ENCODE data around the gene CALB2. TPM values are rescaled to one million over a fixed set of nuclear protein-coding genes. Genes with fewer than 3 reads are reported as not detected.

Gene CALB2
- total RNA-seq, 1 experiment from 2014 or later: 55.0 TPM

DNA sequence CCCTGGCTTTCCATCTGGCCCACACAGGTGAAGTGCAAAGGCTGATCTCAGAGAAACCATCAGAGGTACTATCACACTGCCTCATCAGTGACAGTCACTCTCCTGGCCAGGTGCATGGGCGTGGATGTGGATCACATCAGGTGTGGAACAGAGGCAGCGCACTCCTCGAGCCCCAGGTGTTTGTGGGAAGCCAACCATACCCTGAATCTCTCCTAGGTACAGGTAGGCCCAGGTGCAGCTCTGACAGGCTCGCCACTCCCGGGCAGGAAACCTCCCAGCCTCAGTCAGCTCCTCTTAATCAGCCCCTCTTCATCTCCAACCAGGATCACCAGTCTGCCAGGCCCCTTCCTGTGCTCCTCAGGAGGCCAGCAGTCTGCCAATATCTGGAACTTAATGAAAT lies 51.6 kb downstream of the CALB2 start:
- no peak for DNase-seq (ENCODE audit: low read depth in 1 of 2, low spot score in 2 of 2)
- H3K4me1 ChIP-seq (replicated peaks): 0 out of 2 replicates have a peak, but pooled peaks cover 3% of the 10 kb centered on the region
- no peak overlapping the region for H3K27ac ChIP-seq

DNA sequence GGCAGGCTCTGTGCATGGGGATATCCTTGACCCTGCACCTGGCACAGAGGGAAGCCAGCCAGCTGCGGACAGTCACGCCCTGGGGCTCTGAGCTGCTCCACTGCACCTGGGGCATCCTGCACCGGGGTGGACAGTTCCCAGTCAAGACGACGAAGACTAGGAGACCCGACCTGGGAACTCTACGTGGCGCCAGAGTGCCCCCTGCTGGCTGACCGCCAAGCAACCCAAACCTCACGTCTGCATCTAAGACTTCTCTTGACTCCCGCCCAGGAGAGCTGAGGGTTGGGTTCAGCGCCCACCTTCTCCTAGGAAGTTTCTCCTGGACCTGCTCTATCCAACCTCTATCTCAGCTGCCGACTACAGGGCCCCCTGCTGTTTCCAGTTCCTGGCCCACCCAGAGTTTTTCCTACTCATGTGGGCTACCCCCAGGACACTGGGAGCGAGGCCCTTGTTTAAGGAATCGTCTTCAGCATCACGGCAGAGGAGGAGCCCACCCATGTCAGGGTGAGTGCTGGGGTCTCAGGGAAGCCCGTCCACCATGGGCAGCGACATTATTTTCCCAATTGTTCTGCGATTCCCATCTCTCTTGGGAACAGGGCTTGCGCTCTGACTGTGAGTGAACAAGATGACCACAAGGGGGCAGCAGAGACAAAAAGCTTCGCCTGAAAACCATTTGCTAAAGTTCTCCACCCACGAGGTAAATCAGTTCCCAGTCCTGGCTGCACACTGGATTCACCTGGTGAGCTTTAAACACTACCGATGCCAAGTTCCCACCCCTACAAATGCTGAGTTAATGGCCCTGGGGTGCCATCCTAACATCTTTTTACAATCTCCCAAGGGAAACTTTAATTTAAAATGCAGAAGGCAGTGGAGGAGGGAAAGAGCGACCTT lies 54.0 kb downstream of the CALB2 start:
- H3K27ac ChIP-seq: no peak overlapping the region
- no peaks in the 10 kb centered on the region for H3K9me3 ChIP-seq (replicated peaks)
- H3K4me3 ChIP-seq: no peak overlapping the region
- peaks cover 20% of the 10 kb centered on the region for H3K27me3 ChIP-seq (replicated peaks)
- H3K4me1 ChIP-seq (replicated peaks): 0 out of 2 replicates have a peak, but pooled peaks cover 3% of the 10 kb centered on the region
- no peaks in the 10 kb centered on the region for H3K36me3 ChIP-seq
- peak; percentile 59 to 68 for DNase-seq (ENCODE audit: low read depth in 1 of 2, low spot score in 2 of 2)

More for the DNA sequence above, 51.6 kb downstream of the CALB2 start:
- Histone ChIP-seq H3K36me3 (no peaks in the 10 kb centered on the region), H3K4me3 (no peak overlapping the region), H3K27me3 (replicated peaks) (peaks cover 20% of the 10 kb centered on the region), H3K9me3 (replicated peaks) (no peaks in the 10 kb centered on the region)

- Histone ChIP-seq H3K4me3 (no peak overlapping the region), H3K27ac (no peak overlapping the region), H3K9me3 (replicated peaks) (no peaks in the 10 kb centered on the region), H3K27me3 (replicated peaks) (peaks cover 23% of the 10 kb centered on the region), H3K36me3 (no peaks in the 10 kb centered on the region), H3K4me1 (replicated peaks) (0 out of 2 replicates have a peak, but pooled peaks cover 3% of the 10 kb centered on the region)
- no peak for DNase-seq (ENCODE audit: low read depth in 1 of 2, low spot score in 2 of 2)
Observed at GRCh38 chr16:71413341-71413740, 54.8 kb downstream of the CALB2 start.

DNA sequence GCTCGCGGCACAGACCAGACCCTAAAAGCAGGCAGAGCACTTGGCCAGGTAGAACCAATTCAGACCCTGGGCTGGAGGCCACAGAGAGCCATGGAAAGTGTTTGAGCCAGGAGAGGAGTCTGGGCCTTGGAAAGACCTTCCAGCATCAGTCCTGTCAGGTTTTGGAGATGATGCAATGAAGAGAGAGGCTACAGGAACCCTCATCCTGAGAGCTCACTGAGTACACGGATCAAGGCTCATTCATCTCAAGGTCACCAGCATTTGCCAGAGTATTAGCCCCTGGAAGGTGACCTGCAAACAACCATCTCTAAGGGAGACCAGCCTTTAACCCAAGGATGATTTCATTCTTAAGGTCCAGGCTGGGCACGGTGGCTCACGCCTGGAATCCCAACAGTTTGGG lies 55.5 kb downstream of the CALB2 start:
- no peak for DNase-seq (ENCODE audit: low read depth in 1 of 2, low spot score in 2 of 2)
- Histone ChIP-seq H3K36me3 (no peaks in the 10 kb centered on the region), H3K27me3 (replicated peaks) (peaks cover 20% of the 10 kb centered on the region), H3K4me3 (no peak overlapping the region), H3K9me3 (replicated peaks) (no peaks in the 10 kb centered on the region), H3K27ac (no peak overlapping the region), H3K4me1 (replicated peaks) (0 out of 2 replicates have a peak, but pooled peaks cover 3% of the 10 kb centered on the region)

DNA sequence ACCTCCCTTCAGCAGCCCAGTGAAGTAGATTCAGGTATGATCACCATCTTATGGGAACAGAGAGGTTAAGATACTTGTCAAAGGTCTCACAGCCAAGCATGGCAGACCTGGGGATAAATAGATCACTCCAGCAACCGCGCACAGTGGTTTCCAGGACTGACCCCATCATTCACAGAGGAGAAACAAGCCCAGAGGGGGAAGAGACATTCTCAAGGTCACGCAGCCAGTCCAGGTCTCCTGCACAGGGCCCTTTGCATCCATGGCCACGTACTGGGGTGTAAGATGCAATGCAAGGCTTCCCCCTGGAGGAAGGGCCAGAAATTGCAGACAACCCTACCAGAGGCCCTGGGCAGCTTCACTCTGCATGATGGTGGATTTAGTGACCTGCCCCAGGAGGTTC lies 63.4 kb downstream of the CALB2 start:
- no peak for DNase-seq (ENCODE audit: low read depth in 1 of 2, low spot score in 2 of 2)
- H3K9me3 ChIP-seq (replicated peaks): peaks cover 5% of the 10 kb centered on the region; the same call in 1 of the 2 replicates
- H3K27me3 ChIP-seq (replicated peaks): peaks cover 32% of the 10 kb centered on the region
- H3K27ac ChIP-seq: no peak overlapping the region
- H3K4me1 ChIP-seq (replicated peaks): no peaks in the 10 kb centered on the region; the same call in 1 of the 2 replicates
- no peaks in the 10 kb centered on the region for H3K36me3 ChIP-seq
- no peak overlapping the region for H3K4me3 ChIP-seq

- peaks cover 5% of the 10 kb centered on the region; the same call in 1 of the 2 replicates for H3K9me3 ChIP-seq (replicated peaks)
- no peak for DNase-seq (ENCODE audit: low read depth in 1 of 2, low spot score in 2 of 2)
- H3K4me3 ChIP-seq: no peak overlapping the region
- peaks cover 36% of the 10 kb centered on the region for H3K27me3 ChIP-seq (replicated peaks)
- H3K36me3 ChIP-seq: no peaks in the 10 kb centered on the region
- no peaks in the 10 kb centered on the region; the same call in 1 of the 2 replicates for H3K4me1 ChIP-seq (replicated peaks)
- H3K27ac ChIP-seq: no peak overlapping the region
Observed at GRCh38 chr16:71423016-71423415, 64.5 kb downstream of the CALB2 start.

- no peak for DNase-seq (ENCODE audit: low read depth in 1 of 2, low spot score in 2 of 2)
- Histone ChIP-seq H3K9me3 (replicated peaks) (peaks cover 5% of the 10 kb centered on the region; the same call in 1 of the 2 replicates), H3K4me3 (no peak overlapping the region), H3K36me3 (no peaks in the 10 kb centered on the region), H3K27me3 (replicated peaks) (peaks cover 30% of the 10 kb centered on the region), H3K27ac (no peak overlapping the region), H3K4me1 (replicated peaks) (no peaks in the 10 kb centered on the region; the same call in 1 of the 2 replicates)
Observed at GRCh38 chr16:71423865-71424264, 65.3 kb downstream of the CALB2 start.

- Histone ChIP-seq H3K36me3 (no peaks in the 10 kb centered on the region), H3K27me3 (replicated peaks) (peaks cover 30% of the 10 kb centered on the region), H3K4me1 (replicated peaks) (no peaks in the 10 kb centered on the region; the same call in 1 of the 2 replicates), H3K9me3 (replicated peaks) (peaks cover 5% of the 10 kb centered on the region; the same call in 1 of the 2 replicates), H3K4me3 (no peak overlapping the region), H3K27ac (no peak overlapping the region)
- no peak for DNase-seq (ENCODE audit: low read depth in 1 of 2, low spot score in 2 of 2)
Observed at GRCh38 chr16:71424626-71425025, 66.1 kb downstream of the CALB2 start.

DNA sequence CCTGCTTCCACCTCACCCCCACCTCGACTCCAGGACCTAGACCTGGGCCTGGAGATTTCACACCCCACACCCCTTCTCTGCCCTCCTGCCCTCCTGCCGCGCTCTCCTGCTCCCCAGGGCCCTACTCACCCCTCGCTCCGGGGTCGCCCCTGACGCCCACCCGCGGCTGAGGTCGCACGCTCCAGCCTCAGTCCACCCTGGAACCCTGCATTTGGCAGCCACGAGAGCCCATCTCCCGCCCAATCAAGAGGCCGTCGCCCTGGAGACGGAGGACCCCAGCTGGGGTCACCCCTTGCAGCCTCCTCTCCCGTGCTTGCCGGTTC lies 67.2 kb downstream of the CALB2 start:
- Histone ChIP-seq H3K36me3 (no peaks in the 10 kb centered on the region), H3K4me3 (no peak overlapping the region), H3K27ac (no peak overlapping the region), H3K4me1 (replicated peaks) (no peaks in the 10 kb centered on the region; the same call in 1 of the 2 replicates), H3K9me3 (replicated peaks) (peaks cover 5% of the 10 kb centered on the region; the same call in 1 of the 2 replicates), H3K27me3 (replicated peaks) (peaks cover 30% of the 10 kb centered on the region)
- DNase-seq (ENCODE audit: low read depth in 1 of 2, low spot score in 2 of 2): no peak

DNA sequence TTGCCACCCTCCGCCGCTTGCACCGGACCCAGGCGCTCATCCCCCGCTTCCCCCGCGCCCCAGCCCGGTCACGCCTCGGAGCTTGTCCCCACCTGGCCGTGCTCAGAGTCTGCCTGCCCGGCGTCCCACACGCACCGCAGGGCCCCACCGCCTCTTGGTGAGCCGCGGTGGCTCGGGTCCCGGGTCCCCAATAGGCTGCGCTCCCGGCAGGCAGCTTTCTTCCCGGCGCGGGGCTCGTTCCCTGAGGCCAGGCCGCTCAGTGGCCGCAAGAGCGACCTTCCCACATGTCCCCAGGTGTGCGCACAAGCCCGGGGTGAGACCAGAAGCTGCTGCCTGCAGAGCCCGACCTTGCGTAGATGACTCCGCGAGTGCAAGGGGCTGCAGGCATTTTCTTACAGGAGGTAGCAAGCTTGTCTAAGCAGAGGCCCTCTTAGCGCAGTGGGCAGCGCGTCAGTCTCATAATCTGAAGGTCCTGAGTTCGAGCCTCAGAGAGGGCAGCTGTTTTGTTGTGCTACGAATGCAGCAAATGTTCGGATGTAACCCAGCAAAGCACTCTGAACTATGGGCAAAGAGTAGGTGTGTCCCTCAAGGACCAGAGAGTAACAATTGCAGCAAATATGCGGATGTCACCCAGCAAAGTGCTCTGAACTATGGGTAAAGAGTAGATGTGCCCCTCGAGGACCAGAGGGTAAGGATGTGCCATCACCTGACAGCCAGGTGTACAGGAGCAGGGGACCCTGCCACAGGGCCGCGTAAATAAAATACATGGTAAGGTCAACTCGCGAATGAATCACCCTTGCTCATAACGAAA lies 67.8 kb downstream of the CALB2 start:
- H3K27me3 ChIP-seq (replicated peaks): peaks cover 30% of the 10 kb centered on the region
- peaks cover 5% of the 10 kb centered on the region; the same call in 1 of the 2 replicates for H3K9me3 ChIP-seq (replicated peaks)
- H3K4me1 ChIP-seq (replicated peaks): no peaks in the 10 kb centered on the region; the same call in 1 of the 2 replicates
- no peak overlapping the region for H3K27ac ChIP-seq
- H3K4me3 ChIP-seq: no peak overlapping the region
- H3K36me3 ChIP-seq: no peaks in the 10 kb centered on the region
- peak in 1 of 2 experiments; percentile 59 for DNase-seq (ENCODE audit: low read depth in 1 of 2, low spot score in 2 of 2)

GRCh38 chr16:71426880-71427615 lies 68.5 kb downstream of the CALB2 start:
- no peaks in the 10 kb centered on the region; the same call in 1 of the 2 replicates for H3K4me1 ChIP-seq (replicated peaks)
- no peaks in the 10 kb centered on the region for H3K36me3 ChIP-seq
- H3K27me3 ChIP-seq (replicated peaks): peaks cover 30% of the 10 kb centered on the region
- H3K4me3 ChIP-seq: no peak overlapping the region
- peaks cover 5% of the 10 kb centered on the region; the same call in 1 of the 2 replicates for H3K9me3 ChIP-seq (replicated peaks)
- DNase-seq (ENCODE audit: low read depth in 1 of 2, low spot score in 2 of 2): no peak
- H3K27ac ChIP-seq: no peak overlapping the region

DNA sequence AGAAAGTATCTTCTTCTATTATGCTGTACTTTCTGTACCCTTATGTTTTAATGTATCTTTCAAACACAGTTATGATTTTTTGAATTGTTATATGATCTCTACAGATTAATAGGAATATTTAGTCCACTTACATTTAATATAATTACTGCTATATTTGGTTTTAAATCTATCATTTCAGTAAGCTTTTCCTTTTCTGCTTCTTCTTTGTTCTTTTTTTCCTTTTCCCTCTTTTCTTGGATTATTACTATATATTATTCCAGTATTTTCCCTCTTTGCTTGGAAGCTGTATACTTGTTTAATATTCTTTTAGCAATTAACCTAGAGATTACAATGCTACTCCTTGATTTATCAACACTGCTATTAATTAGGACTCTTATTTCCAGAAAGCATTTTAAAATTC lies 69.9 kb downstream of the CALB2 start:
- H3K27ac ChIP-seq: no peak overlapping the region
- H3K36me3 ChIP-seq: no peaks in the 10 kb centered on the region
- H3K4me1 ChIP-seq (replicated peaks): no peaks in the 10 kb centered on the region; the same call in 1 of the 2 replicates
- DNase-seq (ENCODE audit: low read depth in 1 of 2, low spot score in 2 of 2): no peak
- H3K4me3 ChIP-seq: no peak overlapping the region
- peaks cover 5% of the 10 kb centered on the region; the same call in 1 of the 2 replicates for H3K9me3 ChIP-seq (replicated peaks)
- H3K27me3 ChIP-seq (replicated peaks): peaks cover 30% of the 10 kb centered on the region

GRCh38 chr16:71428883-71429282 lies 70.4 kb downstream of the CALB2 start:
- H3K4me3 ChIP-seq: no peak overlapping the region
- H3K9me3 ChIP-seq (replicated peaks): peaks cover 5% of the 10 kb centered on the region; the same call in 1 of the 2 replicates
- no peak for DNase-seq (ENCODE audit: low read depth in 1 of 2, low spot score in 2 of 2)
- no peak overlapping the region for H3K27ac ChIP-seq
- H3K4me1 ChIP-seq (replicated peaks): no peaks in the 10 kb centered on the region; the same call in 1 of the 2 replicates
- H3K27me3 ChIP-seq (replicated peaks): peaks cover 26% of the 10 kb centered on the region
- no peaks in the 10 kb centered on the region for H3K36me3 ChIP-seq
